ENCODE results near the gene ABCD2.
A peak's percentile ranks its signal among the peaks of the same experiment; 100 is the strongest.
"Not testable (repeated sequence)": the region's sequence is repeated elsewhere in the genome, so short reads cannot be mapped to it uniquely, and the experiment has no call there.

The ABCD2 gene

DNA sequence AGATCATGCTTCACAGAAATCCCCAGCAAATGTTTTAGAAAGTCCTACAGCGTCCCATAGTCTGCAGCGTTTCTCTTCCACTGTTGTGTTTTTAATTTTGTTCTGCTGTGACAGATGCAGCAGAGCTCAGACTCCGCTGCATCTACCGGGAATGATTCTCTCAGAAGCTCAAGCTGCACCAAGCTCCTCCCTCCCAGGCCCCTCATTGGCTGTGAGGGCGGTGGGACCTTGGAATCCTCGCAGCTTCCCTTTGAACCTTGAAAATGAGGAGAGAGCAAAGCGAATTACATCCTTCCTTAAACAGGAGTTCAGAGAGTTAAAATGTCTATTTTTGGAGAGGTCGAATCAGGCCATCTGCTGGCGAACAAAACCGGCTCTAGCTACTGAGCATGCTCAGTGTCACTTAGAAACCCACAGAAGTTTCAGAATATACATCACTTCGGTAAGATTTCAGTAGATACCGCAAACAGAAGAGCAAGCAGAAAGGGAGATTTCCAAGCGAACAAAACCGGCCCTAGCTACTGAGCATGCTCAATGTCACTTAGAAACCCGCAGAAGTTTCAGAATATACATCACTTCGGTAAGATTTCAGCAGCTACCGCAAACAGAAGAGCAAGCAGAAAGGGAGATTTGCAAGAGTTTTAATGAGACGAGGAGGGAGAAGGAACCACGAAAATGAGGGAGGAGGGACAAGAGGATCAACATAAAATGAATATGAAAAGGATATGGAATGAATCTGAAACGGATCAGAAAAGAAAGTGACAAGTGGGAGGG, at the start of gene ABCD2:
Gene ABCD2 (minus strand): TSS at position 144 of the 774 bp plus-strand sequence. CDS start 188 bp downstream, outside the sequence.
- DNase-seq (ENCODE audit: low read depth), result peak; percentile 43

DNA sequence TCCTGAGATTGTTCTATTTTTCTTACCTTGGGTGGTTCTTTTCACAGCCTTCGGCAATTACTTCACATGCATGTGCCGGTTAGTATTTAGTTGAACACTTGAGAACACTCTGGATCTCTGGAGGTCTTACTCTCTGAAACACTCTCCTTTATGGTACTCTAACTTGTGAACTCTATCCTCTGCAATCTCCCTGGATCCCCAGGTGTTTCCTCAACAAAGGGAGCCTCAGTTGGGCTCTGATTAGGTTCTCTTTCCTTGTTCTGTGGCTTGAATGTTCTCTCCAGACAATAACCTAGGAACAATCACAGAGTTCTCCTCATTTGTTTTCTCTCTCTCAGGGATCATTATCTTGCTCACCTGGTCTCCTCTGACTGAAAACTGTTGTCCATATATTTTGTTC, 40.5 kb upstream of the ABCD2 start:
- no peak for DNase-seq (ENCODE audit: low read depth)

DNA sequence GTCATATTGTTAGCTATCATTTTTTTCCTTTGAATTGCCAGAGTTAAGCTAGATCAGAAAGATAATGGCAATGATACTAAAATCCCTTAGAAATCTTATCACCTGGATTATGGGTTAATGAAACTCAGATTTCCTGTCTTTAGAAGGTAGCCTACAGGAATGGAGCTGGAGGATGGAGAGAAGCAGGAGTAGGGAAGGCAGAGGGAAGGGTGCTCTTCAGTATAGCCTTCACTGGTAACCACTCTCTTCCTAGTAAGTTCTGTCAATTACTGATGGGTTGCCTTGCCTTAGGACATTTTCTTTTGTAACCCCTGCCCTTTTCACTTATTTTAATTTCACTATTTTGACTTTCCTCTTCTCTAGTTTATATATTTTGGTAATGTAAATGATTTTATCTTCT, 27.8 kb upstream of the ABCD2 start:
- DNase-seq (ENCODE audit: low read depth), result no peak

DNA sequence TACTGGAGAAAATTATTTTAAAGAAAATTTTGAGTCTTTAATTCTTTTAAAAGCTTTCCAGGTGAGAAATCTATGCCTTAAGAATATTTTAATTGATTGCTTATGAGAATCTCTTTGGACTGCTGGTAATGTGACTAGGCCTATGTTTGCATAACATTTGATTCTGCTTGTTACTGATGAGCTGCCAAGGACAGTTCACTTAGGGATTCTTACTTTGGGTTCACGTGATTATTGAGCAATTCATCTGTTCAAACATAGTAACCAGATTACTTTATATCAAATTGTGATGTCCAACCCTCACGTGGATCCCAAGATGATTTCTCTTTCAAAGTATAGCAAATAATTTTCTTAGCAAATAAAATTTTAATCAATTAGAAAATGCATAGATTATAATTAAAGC, 27.4 kb upstream of the ABCD2 start:
- DNase-seq (ENCODE audit: low read depth), result no peak

DNA sequence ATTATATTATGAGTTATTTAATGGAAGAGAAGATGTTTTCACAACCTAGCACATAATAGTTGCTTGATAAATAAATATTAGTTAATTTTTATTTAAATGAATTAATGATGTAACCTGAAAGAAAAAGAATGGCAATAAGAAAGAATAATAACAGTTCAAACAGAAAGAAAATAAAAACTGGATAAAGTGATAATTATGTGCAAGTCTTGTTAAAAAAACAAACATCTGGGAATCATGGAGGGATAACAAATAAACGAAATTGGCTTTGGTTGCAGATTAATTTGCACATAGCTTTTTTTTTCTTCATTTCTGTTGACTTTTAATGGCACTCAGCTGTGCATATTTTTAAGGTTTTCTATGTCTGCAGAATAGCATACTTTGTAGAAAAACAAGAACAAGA, 23.4 kb upstream of the ABCD2 start:
- no peak for DNase-seq (ENCODE audit: low read depth)

DNA sequence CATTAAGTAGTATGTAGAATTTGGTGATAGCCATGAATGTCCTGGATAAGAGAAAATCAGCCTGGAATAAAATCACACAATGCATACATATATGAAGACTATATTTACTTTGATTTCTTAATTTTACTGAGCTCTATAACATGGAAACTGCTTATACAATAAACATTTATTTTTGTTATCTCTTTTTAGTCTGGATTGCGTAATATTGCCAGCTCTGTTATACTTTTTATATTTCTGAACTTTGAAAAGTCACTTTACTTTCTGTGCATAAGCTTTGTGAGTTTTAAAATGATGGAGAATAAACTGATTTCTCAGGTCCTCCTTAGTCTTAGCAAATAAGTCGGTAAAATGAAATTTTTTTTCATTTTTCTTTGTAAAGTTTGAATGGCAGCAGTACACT, 19.2 kb upstream of the ABCD2 start:
- DNase-seq (ENCODE audit: low read depth), result no peak

DNA sequence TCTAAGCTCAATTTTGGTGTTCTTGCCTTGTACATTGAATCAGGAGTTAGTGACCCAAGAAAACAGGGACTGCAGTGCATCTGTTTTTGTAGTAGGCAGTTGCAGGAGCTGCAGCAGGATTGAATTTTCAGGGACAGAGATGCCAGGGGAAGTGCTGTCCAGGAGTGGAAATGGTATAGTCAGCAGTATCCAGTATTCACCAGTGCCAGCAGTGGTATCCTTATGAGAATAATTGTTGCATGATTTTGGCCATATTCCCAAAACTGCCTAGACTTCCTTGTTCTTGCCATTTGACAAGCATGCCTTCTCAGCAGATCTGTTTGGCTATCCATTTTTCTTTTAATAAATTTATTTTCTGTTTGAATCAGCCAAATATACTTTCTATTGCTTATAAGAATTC, 18.6 kb upstream of the ABCD2 start:
- DNase-seq (ENCODE audit: low read depth), result no peak

DNA sequence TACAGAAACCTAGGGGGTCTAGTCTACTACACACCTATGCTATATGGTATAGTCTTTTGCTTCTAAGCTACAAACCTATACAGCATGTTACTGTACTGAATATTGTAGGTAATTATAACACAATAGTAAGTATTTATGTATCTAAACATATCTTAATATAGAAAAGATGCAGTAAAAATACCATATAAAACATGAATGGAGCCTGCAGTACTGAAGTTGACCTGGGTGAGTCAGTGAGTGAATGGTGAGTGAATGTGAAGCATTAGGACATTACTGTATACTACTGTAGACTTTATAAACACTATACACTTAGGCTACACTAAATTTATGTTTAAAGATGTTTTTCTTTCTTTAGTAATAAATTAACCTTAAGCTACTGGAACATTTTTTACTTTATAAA, 13.1 kb upstream of the ABCD2 start:
- DNase-seq (ENCODE audit: low read depth), result no peak

DNA sequence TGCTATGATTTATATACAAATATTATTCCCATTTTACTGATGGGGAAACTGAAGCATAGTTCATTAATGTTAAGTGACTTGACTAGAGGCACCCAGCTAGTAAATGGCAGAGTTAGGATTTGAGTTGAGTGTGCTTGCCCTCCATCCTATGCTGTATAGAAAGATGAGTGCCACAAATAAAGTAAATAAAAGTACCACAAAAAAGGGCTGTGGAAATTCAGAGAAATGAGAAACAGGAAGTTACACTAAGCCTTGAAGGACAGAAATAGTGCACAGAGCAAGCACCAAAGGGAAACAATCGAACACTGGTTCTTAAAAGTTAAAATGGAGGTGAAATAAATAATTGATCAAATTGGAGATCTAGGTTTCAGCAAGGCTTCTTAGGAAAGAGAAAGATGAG, 9.2 kb upstream of the ABCD2 start:
- no peak for DNase-seq (ENCODE audit: low read depth)

DNA sequence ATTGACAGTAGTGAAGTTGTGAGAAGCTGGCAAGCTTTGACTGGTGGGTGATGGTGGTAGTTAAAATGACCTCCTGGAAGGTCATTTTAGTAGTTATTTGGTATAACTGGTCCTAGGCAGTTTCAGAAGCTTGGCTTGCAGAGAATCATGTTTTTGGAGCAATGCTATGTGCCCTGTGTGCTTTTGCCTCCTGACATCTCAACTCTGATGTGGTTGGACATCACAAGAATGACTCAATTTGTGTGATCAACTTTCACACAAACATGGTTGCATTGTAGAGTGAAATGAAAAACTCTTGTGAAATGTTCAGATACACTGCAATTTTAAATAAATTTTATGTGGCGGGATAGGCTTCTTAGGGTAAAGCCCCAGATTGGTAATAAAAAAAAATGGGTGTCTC, 8.3 kb upstream of the ABCD2 start:
- no peak for DNase-seq (ENCODE audit: low read depth)

DNA sequence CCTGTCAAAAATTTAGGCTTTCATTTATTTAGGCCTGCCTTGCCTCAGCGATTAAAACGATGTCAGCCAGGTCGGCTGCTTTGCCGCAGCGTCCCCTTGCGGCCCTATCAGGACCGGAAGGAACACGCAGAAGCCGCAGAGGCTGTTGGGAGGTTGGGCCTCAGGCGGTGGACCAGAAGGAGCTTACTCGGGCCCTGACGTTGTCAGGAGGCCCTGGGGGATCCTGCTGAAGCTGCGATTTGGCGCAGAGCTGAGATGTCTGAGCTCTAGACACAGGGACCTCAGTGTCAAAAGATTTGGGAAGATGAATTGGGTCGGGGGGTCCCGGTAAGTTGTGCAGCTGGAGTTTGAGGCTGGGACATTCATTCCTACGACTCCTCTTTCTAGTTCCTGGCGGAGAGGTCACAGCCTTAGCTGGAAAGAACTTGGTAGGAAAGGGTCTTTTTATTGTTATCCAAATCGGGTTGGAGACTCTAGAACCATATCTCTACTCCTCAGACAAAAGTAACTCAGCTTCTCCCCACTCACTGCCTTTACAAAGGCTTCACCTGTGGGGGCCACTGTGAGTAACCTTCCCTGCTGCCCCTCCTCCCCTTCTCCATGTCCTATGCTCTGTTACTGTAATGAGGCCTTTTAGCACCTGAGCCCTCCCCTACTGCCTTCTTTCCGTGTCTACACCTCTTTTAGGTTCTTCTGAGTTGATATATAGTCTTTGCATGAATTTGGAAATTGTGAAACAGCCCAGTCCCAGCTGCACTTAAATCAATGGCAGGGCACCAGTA, 6.6 kb upstream of the ABCD2 start:
- no peak for DNase-seq (ENCODE audit: low read depth)

DNA sequence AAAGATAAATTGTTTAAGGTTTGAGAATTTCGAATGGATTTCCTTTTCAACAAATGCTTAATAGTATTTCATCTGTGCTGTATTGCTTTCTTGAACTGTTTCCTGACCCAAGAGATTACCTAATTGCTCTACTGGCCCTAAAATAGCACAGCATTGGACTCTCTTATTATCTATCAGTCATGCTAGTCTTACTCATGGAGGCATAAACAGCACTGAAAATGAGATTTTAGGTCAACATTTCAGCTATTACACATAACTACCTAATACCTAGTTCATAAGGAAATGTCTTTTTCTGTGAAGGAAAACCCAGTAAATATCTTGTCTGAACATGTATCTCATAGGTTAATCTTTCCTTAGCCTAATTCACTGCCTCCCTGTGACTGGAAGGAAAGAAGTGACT, 4.3 kb upstream of the ABCD2 start:
- no peak for DNase-seq (ENCODE audit: low read depth)

DNA sequence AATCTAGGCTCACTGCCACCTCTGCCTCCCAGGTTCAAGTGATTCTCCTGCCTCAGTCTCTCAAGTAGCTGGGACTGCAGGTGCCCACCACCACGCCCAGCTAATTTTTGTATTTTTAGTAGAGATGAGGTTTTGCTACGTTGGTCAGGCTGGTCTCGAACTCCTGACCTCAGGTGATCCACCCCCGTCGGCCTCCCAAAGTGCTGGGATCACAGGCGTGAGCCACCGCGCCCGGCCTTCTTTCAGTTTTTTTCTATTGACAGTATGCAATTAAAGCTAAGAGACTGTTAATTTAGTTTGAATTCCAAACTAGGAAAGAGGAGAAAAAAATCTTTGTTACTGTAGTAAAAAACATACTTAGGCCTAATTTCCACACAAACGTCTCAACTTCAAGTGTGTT, 3.6 kb upstream of the ABCD2 start:
- not testable (repeated sequence) for DNase-seq (ENCODE audit: low read depth)

DNA sequence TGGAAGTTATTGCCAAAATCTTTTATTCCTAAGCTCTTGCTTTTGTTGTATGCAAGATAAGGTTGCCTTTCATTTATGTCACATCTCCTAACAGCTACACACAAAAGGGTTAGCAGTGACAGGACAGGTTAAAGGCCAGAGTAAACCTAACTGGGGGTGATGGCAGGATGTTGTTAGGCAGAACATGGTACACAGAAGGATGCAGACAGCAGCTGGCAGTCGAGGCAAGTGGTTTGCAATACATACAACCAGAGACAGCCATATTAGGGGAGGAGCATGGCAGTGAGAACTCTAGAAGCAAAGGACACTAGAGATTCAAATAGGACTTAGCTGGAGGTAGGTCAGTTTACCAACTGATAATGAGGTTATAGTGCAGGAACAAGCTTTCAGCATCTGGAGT, 2.7 kb upstream of the ABCD2 start:
- no peak for DNase-seq (ENCODE audit: low read depth)

DNA sequence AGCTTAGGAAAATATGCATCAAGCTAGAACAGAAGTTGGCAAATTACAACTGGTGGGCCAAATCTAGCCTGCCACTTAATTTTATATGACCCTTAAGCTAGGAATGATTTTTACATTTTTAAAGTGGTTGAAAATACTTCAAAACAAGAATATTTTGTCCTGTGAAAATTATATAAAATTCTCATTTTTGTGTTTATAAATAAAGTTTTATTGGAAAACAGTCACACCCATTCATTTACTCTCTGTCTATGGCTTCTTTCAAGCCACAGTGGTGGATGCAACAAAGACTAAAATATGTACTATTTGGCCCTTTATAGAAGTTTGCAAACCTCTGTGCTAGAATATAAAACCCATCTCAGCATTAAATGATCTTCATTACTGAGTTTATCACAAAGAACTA, 2.1 kb upstream of the ABCD2 start:
- no peak for DNase-seq (ENCODE audit: low read depth)

DNA sequence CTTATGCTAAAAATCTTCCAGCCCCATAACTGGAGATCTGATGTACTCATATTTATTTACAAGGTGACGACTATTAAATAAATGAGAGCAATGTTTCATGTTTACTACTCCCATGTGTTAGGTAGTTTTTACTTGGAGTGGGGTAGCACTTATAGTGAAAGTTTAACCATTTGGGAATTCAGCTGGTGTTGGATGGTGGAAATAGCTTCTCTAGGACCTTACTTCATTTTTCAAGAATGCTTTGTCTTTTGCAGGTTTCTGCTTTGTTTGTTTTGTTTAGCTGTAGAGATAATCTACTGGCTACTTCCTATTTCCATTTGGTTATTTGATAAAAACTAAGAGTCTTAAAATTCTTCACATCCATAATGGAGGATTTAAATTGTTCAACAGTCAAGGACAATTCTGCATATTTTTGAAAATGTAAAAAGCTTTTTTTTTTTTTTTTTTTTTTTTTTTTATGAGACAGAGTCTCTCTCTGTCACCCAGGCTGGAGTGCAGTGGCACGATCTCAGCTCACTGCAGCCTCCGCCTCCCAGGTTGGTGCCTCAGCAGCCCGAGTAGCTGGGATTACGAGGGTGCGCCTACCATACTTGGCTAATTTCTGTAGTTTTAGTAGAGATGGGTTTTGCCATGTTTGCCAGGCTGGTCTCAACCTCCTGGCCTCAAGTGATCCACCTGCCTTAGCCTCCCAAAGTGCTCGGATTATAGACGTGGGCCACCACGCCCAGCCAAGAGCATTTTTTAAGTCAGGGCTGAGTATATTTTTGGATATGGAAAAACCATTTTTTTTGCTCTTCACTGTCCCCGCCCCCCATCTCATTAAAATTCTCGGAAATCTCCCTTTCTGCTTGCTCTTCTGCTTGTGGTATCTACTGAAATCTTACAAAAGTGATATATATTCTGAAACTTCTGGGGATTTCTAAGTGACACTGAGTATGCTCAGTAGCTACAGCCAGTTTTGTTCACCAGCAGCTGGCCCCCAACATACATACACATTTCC, 1.4 kb upstream of the ABCD2 start:
- DNase-seq (ENCODE audit: low read depth), result peak; percentile 58

DNA sequence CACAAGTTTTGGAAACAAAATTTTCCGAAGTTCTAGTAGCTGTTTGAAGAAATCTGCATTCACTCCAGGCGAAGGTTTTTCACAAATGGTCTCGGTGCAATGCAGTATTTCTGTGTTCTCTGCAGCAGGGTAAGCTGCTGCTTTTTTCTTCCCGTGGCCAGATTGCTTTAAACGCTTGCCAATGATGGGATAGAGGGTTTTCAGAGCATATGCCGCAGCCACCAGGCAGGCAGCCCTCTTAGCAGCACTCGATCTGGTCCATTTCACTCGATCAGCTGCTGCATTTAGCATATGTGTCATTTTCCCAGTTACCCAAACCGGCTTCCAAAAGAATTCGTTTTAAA, 315 bp downstream of the ABCD2 start:
- DNase-seq (ENCODE audit: low read depth), result peak; percentile 13

DNA sequence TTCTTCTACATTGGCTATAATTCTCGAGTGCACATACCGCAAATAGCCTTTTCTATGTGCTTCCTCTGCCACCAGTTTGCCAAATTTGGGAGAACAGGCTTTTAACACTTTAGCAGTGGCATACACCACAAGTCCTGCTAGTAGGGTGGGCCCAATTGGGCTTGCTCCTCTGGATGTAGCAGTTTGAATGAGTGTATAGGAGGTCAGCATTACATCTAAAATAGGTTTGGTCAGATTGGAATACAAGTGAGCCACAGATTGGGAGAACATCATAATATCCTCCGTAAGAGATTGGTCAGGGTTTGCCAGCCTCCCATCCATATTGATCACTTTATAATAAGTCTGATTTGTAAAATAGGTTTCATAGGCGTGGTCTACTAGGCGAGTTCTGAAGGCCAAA, 902 bp downstream of the ABCD2 start:
- DNase-seq (ENCODE audit: low read depth), result no peak

DNA sequence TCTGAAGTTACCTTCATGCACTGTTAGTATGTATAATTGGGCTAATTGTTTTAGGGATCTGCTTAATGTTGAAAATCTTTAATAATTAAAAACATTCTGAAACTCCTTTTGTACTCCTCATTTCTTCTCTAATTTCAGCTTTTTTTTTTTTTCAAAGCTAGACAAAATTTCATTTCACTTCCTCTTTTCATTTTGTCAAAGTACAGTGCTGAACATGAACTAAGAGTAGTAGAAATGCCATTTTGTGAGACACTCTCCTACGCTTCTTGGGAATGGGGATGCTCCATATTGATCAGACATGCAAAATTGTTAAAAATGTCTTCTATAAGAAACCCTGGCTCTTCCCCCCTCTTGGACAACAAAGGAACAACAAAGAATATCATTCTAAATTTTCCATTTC, 1.7 kb downstream of the ABCD2 start:
- no peak for DNase-seq (ENCODE audit: low read depth)

DNA sequence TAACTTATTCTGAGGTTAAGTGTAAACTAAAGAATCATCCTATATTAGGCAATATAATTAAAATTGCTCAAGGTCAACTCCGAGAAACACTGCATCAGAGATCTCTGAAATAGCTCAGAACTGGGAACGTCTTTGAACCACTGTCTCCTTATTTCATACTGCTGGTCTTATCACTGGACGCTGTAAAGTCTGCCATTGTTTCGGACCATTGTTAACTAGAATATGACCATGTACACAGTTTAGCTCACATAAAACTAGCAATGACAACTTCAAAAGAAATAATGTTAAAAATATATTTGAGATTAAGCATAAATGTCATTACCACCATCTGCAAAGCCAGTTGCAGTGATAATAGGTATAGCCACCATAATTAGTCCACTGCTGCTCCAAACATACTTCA, 2.9 kb downstream of the ABCD2 start:
- DNase-seq (ENCODE audit: low read depth), result no peak

DNA sequence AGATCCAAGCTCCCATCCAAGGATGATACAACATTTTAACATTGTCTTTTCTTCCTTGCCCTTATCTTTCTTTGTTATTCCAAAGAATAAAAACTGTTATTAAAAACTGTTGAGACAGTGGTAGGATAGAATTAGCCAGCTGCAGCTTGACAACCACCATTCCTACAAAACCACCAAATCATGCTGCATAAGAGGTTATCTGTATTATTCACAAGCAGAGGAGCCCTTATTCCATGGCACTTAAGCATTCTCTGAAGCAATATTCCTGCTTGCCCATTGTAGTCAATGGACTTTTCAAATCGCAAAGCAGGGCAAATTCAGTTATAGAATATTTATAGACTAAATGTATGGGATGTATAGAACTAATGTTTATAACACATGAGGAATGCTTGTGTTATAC, 3.4 kb downstream of the ABCD2 start:
- DNase-seq (ENCODE audit: low read depth), result no peak

DNA sequence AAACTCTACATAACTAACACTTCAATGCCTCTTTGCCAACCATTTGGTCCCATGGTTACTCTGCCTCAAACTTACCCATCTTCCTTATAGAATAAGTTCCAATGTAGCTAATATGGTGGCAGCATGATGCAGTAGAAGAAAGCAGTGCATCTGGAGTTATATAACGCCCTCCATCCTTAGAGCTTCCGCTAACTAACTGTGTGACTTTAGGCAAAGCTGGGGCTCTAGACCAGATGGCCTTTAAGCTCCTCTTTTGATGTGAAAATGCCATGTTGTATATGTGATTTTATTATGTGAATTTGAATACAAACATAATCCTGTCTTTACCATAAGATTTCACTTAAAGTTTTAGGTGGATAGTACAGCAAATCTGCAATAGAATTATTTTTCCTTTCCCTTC, 6.1 kb downstream of the ABCD2 start:
- DNase-seq (ENCODE audit: low read depth), result no peak

DNA sequence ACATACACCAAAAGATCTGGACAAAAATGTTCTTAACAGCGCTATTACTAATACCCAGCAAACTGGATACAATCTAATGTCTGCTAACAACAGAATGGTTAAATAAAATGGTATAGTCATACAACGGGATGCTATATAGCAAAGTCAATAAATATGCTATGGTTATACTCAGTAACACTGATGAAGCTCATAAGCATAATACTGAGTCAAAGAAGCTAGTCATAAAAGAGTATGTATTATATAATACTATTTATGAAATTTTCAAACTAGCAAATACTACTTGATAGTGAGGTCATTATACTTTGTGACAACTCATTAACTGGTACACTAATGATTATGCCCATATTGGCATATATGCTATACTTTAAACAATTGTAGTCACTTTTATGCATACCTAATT, 7.4 kb downstream of the ABCD2 start:
- DNase-seq (ENCODE audit: low read depth), result no peak

Measured in activated T-cell treated with anti-CD3 and anti-CD28 coated beads for 48 hours (primary cell).